ENCODE results near the gene FUT1.
"Not testable (repeated sequence)": the region's sequence is repeated elsewhere in the genome, so short reads cannot be mapped to it uniquely, and the experiment has no call there.

FUT1 gene

DNA sequence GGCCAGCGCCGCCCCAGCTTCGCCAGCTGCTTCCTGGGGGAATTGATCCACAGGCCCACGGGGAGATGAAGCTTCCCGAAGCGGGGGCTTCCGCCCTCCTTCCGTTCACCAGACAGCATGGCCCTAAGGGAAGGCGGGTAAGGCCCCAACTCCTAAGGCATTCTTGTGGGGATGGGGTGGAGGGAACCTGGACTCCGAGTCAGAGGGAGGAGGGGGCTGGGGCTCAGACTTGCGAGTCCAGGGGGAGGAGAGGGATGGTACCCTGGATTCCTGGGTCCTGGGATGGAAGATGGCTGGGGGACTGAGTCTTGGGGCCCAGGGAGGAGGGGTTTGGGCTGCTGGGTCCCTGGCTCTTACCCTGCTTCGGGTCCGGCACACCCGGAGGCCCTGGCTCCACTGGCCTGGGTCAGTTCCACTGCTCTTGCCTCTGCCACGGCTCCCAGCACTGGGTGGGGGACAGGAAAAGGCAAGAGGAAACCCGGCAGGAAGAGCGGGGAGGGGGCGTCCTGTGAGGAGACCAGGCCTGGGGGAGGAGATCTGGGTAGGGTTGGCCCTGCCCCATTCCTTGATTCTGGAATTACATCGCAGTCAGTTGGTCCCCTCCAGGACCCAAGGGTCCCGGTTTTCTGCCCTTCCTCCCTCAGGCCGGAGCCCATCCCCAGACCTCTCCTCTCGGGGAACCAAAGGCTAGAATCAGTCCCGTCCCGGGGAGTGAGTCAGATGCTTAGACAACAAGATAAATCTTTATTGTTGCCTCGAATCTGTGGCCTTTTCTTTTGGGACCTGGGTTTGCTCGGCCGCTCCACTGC lies 12.1 kb downstream of the FUT1 start, which contains the start of gene RASIP1:
RASIP1 (minus strand) TSS at position 447 of the 809 bp plus-strand sequence; CDS start at position 119, 328 bp downstream.
- no peak for FAIRE-seq

DNA sequence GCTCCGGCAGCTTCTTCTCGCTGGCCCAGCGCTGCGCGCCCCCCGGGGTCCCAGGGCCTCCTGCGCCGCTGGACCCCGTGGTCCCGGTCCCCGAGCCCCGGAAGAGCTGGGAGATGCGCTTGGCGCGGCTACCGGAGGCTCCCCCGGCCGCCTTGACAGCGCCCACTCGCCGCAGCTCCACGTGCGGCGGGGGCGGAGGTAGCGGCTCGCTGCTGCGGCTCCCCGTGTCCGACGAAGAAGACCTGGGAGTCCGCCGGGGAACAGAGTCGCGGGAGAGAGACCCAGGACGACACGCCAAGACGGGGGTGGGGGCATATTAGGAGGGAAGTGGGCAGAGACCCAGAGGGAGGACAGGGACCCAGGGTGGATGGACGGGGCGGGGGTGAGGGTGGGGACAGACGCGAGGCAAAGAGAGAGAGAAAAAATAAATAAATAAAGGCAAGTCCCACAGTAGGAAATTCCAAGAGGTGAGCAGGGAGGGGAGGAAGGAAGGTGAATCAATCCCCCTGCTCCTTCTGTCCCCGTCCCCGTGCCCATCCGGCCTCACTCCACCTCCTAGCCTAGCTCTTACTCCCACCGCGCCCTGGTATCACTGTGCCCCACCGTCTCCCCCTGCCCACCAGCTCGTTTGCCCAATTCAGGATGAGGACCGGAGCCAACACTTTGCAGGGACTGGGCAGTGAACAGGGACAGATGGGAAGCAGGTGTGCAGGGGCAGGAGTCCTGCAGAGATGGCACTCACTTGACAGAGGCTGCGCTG lies 12.9 kb downstream of the FUT1 start:
- FAIRE-seq: no peak

DNA sequence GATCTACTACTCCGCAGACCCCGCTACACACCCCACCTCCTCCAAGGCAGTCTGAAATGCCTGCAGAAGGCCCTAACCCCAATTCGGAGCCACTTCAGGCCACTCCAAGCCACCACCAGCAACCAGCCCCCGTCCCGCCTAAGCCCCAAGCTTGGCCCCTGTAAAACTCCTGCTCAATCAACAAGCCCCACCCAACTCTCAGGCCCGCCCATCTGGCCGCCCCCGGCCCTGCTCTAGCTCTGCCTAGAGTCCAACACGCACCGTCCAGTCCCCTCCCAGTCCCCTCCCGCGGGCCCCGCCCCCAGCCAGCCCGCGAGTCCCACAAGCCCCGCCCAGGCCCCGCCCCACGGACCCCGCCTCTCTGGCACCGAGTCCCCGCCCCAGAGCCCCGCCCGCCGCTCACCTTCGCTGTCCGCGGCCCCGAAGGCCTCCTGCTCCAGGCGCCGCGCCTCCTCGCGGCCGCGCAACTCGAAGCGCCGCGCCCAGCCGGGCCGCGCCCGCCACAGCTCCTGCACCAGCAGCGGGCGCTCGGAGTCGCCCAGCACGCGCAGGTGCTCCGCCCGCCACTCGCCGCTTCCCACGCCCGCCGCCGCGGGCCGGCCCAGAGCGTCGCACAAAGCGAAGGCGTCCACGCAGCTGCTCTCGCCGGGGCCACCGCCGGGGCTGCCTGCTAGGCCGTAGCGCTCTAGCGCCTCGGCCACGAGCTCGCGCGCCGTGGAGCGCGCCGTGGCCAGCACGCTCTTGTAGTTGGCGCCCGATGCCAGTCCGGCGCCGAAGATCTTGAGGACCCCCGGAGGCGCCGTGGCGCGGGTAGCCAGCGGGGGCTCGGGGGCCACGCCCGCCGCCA lies 13.7 kb downstream of the FUT1 start:
- no peak for FAIRE-seq

DNA sequence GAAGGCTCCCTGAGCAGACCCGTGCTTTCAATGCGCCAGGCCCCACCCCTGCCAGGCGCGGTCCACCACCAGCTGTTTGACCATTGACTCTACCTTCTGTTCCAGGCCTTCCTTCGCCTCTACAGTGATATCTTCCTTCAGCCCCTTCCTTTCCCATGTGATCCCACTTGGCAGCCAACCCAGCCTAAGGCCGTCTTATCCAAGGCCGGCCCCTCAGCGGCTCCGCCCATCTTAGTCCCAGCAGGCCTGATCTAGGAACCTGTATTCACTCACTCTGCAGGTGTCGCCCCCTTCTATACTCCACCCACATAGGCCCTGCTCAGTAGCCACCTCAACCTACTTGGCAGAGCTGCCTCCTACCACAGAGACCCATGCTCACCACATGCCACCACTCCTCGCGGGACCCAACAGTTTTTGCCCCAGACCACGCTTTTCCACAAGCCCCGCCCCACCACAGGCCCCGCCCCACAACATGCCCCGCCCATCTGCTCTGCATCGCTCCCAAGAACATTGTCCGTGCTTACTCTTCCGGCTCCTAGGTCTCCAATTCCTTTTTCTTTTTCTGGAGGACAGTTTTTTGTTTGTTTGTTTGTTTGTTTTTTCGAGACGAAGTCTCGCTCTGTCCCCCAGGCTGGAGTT lies 15.0 kb downstream of the FUT1 start:
- FAIRE-seq: no peak

DNA sequence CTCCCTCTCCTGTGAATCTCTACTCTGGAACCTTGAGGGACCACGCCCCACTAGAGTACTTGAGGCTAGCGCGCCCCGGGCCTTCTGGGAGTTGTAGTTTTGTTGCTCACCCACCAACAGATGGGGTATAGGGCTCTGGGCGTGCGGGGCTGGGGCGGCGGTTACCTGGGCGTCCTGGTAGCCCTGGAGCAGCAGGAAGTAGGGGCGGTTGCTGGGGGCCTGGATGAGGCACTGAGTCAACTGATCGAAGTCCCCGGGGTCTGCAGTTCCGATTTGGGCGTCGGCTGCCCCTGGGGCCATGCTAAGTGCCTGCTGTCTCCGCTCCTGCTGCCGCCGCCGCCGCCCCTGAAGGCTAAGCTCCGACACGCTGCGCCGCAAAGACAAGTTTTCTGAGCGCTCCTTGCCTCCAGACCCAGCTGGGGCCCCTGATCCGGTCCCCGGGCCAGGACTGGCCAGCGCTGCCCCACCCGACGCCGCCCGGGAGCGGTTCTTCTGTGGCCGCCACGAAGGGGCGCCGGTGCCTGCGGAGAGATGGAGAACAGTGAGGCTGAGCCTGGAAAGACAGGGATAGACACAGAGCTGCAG lies 17.3 kb downstream of the FUT1 start:
- FAIRE-seq: no peak

DNA sequence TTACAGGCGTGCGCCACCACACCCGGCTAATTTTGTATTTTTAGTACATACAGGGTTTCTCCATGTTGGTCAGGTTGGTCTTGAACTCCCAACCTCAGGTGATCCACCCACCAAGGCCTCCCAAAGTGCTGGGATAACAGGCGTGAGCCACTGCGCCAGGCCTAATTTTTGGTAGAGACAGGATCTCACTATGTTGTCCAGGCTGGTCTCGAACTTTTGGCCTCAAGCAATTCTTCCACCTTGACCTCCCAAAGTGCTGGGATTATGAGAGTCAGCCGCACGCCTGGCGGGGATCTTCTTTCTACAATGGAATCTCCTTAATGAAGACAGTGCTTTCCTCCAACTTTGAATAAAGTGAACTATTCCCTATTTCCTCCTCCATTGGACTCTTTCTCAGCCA lies 17.8 kb downstream of the FUT1 start:
- no peak for FAIRE-seq

DNA sequence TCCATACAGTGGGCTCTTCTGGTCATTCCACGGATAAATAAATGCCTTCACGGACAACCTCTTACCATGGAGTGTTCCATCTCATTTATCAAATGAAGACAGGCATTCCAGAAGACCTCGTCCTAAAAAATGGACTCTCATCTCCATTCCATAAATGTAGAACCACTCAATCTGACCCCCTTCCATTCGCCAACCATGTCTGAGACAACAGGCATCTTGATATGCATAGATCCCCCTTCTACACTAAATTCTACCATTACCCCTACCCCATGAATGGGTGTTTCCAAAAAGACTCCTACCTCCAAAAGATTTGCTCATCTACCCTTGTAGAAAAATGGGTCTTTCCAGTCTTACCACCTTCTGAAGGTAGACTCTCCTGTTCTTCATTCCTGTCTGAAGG lies 21.0 kb downstream of the FUT1 start:
- no peak for FAIRE-seq

DNA sequence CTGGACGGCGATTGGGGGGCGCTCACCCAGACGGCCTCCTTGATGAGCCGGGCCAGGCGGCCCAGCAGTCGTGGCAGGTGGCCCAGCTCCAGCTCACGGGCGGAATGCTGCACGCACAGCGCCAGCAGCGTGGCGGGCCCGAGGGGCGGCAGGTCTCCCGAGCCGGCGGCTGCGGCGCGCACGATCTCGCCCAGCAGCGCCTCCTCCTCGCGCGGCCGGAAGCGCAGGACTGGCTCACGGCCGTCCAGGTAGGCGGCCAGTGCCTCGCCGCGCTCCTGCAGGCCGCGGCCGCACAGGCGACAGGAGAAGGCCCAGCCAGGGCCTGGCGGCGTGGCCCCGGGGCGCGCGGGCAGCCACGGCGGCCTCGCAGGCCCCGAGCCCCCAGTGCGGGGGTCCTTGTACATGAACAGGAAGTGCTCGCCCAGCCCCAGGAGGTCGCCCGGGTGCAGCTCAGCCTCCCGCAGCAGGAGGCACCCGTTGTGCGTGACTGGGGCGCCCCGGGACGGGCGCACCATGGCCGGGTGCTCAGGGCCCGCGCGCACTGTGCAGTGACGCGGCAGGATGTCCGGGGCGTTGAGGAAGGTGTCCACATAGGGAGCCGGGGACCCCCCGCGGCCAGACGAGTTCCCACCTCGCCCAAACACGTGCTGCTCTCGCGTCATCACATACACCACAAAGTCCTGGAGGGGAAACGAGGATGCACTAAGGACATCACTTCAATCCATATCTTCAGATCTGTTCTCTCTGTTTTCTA lies 23.4 kb downstream of the FUT1 start:
- FAIRE-seq: no peak

DNA sequence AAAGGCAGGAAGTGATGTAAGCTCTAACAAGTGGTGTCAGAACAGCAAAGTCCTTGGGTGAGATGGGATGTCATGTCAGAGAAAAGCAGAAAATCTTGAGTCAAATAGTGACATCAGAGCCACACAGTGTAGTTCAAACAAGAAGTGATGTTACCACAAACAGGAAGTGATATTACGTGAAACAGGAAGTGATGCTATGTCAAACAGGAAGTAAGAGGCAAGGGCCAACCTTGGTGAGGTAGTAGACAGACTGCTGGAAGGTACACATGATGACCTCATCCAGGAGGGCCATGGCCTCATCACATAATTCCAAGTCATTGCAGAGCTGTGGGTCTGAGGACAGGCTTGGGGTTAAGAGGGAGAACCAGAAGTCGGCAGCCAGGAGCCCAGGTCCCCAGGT lies 25.9 kb downstream of the FUT1 start:
- no peak for FAIRE-seq

DNA sequence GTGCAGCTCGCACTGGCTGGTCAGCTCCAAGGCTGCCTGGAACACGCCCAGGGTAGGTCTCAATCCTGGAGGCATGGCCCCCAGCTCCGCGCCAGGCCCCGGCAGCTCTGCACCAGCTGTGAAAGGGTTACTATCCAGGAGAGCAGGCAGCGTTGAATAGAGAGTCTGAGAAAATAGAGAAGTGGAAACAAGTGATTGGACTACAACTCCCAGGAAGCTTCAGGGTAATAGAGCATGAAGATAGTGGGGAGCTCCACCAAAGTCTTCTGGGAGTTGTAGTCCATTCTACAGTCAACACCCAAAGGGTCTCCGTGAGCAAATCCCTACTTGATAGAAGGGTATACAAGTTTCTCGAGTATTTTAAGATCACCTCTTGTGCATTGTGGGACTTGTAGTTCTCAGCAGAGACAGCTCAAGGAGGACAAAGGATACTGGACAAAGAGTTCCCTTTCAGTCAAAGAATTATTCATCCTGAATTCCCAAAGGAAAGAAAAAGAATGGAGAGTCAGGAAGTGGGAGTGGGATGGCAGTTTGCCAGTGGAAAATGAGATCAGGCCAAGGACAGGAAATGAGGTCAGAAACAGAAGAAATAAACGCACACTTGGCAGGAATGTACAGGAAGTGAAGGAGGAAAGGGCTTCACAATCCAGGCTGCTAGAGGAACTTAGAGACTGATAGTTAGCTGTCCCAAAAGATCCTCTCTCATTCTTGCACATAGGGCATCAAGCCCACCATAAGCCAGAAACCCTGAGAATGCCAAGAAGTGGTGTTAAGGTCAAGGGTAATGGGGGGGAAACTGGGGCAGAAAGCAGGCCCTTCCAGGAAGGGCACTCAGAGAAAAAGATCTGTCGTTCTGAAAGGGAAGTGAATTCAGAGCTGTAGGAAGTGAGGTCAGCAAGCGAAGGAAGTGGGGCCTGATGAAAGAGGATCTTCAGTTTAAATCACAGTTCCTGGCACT lies 27.4 kb downstream of the FUT1 start:
- FAIRE-seq: peak; percentile 85

DNA sequence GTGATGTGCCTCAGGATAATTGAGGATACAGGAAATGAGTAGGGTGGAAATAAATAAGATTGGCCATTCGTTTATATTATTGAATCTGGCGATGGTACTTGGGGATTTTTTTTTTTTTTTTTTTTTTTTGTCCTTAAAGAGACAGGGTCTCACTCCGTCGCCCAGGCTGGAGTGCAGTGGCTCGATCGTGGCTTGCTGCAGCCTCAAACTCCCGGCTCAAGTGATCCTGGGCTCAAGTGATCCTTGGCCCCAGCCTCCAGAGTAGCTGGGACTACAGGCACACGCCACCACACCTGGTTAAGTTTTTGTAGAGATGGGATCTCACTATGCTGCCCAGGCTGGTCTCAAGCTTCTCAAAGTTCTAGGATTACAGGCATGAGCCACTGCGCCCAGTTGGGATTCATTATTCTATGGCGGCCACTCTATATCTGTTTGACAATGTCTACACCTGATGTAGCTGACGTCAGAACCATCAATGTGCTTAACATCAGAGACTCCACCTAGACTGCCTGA lies 30.2 kb downstream of the FUT1 start:
- FAIRE-seq: no peak

DNA sequence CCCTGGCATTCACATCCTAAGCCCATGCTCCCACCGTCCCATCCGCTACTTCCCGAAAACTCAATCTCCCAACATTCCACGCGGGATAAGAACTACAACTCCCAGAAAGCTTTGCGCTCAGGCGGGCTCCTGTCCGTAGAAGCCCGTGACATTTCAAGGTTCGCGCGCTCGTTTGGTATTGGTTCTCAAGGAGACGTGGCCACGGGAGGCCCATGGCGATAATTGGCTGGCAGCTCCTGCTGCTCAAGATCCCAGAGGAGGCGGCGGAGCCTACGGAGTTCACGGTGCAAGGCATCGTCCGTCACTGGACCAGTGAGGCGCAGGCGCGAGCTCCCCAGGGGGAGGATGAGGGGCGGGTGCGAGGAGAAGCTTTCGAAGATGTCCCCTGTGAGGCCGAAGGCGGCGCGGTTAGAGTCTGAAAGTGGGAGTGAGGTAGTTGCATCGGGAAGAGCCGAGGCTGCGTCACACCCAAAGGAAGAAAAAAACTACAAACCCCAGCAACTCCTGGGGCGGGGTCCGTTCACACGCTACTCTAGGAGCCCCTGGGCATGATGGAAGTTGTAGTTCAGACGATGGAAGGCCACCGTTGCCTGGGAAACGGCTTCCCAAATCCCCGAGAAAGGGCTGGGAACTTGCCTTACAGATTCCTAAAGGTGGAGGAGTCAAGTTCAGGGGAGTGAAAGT lies 31.7 kb downstream of the FUT1 start:
- peak; percentile 95 for FAIRE-seq

DNA sequence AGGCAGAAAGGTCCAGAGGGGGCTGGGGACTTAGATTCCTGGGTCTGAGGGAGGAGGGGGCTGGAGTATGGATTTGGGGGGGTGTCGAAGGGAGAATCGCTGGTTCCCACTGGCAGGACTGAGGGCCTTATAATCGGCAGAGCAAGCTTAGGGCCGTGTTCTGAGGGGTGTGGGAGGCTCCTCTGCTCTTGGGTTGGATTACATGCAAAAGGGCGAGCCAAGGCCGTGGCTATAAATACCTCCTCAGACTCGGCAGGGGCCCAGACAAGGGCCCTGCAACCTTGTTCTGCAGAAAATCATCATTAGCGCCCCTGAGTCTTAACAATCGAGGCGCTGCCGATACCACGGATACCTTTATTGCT lies 32.2 kb downstream of the FUT1 start:
- FAIRE-seq: no peak

DNA sequence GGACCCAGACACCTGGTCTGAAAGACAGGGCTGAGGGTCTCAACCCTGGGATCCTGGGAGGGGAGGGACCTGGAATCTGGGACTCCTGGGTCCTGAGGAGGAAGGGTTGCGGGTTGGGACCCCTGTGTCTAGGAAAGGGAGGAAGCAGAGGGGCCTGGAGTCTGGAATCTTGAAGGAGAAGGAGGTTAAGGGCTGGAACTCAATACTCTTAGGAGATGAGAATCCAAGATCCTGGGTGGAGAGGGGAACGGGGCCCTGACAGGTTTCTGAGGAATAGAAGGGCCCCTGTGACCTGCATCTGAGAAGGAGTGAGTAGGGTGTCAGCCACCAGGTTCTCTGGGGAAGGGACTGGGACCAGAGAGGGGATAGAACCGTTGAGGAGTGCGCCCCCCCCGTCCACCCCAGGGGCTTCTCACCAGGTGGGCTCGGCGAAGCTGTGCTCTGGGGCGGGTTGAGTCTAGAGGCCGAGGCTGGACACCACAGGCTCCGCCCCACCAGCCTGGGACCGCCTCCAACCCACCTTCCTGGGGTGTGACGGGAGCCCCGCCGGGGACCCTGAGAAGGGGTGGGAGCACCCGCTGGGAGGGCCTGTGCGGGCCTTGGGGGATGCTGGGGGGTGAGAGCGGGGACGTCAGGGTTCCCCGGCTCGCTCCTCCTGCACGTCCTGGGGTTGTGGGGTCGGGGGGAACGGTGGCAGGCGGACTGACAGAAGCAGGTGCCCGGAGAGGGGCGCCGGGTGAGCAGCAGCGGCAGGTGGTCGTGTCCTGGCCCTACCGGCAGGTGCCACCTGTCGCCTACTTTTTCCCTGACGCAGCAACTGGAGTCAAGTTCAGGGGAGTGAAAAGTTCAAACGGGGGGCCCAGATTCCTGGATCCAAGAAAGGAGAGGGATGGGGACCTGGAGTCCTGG lies 32.9 kb downstream of the FUT1 start, which contains the start of gene MAMSTR:
MAMSTR (minus strand) TSS at position 463 of the 909 bp plus-strand sequence. CDS start 694 bp downstream, outside the sequence.
- no peak for FAIRE-seq

DNA sequence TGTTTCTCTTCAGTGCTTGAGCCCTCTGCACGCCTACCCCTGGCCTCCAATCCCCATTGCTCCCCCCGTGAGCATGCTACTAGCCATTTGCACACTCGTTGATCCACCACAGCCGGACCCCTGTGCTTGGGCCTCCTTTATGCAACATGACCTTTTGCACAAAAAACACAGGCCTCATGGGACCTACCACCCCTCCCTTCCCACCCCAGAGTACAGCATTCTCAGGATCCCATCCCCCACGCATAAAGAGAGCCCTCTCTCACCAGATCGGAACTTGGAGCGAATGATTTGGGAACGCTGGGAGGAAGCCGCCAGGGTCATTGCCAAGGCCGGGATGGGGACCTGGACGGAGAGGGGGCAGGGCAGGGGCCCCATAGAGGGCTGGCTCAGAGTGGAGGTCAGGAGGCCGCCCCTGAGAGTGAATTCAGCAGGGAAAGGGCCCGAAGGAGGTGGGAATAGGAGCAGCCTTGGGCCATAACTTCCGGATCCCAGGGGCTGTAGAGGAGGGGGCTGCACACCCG lies 33.7 kb downstream of the FUT1 start:
- no peak for FAIRE-seq

DNA sequence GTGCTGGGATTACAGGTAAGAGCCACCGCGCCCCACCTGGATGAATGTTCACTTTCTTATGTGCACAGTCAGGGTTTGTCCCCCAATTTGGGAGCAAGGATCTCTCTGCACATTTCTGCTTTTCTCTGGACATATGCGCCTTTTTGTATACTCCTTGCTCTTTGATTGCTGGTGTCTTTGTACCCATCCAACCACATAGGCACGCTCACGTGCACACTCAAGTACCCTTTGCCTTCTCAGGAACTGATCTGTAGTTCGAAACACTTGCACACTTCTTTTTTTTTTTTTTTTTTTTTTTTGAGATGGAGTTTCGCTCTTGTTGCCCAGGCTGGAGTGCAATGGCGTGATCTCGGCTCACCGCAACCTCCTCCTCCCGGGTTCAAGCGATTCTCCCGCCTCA lies 34.3 kb downstream of the FUT1 start:
- FAIRE-seq: not testable (repeated sequence)

DNA sequence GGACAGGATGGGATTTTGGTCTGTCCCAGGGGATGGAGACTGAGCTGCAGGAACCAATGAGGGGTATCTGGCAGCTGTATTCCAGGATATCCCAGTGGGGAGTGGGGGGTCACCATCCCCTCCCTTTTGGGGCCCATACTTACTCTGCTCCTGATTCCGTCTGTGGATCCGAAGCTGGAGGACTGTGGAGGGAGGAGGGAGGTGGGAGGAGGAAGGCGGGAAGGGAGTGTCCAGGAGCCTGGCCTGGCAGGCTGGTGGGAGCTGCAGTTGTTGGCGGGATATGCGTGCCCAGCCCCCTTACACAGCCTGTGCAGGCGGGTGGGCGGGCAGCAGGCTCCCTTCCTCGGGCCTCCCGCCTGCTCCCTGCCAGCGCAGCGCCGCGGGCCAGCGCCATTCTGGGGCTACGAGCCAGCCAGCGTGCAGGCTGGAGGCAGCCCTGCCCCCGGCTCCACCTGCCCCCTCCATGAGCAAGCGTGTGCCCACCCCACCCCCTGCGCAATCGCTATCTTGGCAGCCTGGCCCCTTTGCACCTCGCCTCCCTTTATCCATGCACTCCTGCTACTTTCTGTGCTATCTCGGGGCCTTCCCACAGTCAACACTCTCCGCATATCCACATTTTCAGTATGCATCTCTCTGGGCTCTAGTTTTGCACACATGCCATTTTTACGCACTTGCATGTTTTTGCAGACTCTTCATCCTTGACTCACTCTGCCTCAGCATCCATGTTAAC lies 35.7 kb downstream of the FUT1 start:
- no peak for FAIRE-seq

Measured in TTC549 (cell line).